Amniotic epithelial cell (primary cell): Measurements from ENCODE around the gene SF1.
"Not testable (repeated sequence)": the region's sequence is repeated elsewhere in the genome, so short reads cannot be mapped to it uniquely, and the experiment has no call there.

ENCODE experiments used
- DNase-seq: peaks from one replicate; pipeline ENCODE4 v3.0.0-alpha.2; 2010; ENCODE audit warnings: low read depth

Gene SF1, protein sequence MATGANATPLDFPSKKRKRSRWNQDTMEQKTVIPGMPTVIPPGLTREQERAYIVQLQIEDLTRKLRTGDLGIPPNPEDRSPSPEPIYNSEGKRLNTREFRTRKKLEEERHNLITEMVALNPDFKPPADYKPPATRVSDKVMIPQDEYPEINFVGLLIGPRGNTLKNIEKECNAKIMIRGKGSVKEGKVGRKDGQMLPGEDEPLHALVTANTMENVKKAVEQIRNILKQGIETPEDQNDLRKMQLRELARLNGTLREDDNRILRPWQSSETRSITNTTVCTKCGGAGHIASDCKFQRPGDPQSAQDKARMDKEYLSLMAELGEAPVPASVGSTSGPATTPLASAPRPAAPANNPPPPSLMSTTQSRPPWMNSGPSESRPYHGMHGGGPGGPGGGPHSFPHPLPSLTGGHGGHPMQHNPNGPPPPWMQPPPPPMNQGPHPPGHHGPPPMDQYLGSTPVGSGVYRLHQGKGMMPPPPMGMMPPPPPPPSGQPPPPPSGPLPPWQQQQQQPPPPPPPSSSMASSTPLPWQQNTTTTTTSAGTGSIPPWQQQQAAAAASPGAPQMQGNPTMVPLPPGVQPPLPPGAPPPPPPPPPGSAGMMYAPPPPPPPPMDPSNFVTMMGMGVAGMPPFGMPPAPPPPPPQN

DNA sequence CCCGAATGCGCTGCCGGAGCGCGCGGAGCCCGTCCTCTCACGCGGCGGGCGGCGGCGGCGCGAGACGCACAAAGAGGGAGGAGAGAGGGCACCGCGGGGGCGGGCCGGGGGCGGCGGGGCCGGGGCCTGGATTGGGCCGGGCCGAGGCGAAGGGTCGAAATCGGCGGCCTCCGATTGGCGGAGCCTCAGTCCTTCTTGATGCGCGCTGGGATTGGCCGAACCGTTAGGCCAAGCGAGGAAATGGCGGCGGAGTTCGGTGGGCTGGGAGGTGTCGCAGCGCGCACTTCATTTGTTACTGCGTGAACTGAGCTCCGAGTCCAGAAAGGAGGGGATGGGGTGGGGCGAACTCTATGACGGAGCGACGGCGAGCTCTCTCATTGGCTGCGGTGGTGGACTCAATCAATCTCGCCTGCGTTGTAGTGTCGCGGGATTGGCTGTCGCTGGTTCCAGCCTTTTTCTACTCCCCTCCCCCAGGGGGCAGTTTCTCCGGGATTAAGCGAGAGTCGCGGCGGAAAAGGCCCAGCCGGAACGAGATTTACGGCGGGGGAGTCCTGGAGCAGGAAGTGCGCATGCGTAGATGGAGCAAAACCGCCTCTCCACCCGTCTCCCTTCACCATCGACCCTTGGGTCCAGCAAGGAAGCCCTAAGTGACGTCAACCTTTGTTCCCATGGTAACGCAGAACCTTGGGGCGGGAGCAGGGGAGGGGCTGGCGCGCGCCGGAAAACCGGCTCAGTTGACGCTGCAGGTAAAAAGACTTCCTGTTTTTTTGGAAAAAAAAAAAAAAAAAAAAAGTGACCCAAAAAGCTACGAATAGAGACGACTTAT lies at the start of gene SF1:
SF1 (minus strand) TSS at position 70 of the 826 bp plus-strand sequence. CDS start 150 bp downstream, outside the sequence.
- DNase-seq: peak; percentile 99

DNA sequence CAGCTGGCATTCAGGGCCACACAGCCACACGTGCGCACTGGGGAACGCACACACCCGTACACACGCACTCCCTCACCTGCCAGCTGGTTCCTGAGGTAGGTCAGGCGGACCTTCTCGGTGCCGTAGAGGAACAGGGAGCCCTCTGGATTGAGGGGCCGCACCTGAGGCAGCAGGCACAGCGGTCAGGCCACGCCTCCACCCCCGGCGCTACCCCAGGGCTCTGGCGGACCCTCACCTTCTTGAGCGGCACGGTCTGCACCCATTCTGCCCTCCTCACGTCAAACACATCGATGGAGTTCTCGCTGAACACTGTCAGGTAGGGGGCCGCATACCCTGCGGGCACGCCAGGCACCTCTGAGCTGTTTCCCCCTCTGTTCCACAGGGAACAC lies 49.1 kb upstream of the SF1 start:
- no peak for DNase-seq

DNA sequence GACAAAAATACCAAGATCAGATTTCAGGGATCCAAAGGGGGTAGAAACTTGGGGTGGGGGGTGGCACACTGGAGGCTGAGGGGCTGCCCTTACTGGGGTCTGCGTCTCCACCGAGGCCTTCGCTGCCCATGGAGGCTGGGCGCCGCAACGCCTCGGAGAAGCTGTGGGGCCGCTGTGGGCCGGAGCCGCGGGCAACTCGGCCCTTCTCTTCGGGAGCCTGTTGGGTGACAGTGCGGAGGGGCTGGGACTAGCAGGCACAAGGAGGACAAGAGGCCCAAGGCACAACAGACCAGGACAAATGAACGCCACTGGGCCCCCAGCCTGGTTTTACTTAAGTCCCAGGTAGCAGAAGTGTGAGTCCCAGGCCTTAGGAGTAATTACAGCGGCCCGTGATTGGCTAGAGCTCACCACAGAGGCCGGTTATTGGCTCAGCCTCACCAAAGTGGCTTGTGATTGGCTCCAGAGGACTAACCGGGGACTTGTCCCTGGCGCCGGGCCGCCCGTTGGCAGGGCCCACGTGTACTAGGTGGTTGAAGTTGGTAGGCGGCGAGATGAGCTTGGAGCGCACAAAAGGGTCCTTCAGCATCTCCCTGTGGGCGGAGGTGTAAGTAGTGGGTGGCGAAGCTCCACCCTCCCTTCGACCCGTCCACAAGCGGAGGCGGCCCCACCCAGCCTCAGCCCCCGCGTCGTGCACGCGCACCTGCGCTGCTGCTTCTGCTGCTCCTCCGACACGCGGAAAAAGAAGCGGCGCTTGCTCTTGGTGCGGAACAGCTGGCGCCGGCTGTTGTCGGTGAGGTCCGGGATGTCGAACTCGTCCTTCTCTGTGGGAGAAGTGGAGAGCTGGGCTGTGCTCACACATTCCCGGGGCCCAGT lies 48.5 kb upstream of the SF1 start:
- DNase-seq: no peak

DNA sequence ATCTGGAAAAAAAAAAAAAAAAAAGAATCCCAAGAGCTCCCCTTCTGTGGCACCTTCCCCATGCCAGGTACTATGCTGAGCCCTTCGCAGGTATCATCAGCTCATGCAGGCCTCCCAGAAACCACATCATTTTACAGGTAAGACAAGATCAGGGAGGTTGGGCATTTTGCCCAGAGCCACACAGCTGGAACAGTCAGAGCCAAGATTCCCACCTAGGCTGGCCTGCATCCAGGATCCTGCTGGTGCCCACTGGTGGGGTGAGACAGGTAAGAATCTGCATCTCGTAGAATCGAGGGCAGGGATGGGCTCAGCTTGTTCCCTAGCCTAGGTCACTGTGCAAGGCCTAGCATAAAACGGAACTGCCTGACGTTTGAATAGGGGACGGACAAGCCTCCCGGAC lies 47.7 kb upstream of the SF1 start:
- no peak for DNase-seq

DNA sequence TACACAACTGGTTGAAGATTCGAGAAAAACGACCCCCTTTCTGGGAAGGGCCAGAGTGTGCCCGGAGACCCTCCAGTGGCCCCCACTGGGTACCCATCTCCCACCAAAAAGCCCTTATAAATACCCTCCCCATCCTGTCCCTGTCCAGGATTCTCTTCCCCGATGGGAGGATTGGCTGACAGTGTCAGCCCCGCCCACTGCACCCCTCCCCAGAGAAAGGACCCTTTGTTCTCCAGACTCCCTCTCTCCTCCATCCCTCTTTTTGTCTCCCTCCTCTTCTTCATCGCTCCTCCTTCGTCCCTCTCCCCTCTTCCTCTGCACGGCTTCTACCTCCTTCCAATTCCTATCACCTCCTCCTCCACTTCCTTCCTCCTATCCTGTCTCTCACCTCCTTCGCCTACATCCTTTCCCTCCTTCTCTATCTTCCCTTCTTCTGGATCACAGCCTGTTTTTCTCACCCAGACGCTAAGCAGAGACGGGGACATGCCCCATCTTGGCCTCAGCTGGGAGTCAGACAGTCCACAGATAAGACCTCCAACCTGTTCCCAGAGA lies 45.3 kb upstream of the SF1 start:
- no peak for DNase-seq

DNA sequence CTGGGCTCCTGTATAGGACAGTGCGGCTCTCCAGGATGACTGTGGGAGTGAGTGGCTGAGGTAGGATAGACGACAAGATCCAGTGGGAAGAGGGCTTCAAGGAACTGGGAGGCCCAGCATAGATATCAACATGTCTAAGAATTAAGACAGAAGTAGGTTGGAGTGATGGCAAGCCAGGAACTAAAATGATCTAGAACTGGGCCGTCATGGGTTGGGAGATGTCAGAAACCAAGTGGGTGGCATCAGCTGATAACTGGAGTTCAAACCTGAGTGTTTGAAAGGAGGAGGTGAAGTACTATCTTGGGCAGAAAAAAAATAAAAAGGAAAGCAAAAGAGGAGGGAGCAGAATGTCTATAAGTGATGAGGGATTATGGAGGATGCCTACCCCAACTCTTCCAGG lies 39.1 kb upstream of the SF1 start:
- DNase-seq: no peak

DNA sequence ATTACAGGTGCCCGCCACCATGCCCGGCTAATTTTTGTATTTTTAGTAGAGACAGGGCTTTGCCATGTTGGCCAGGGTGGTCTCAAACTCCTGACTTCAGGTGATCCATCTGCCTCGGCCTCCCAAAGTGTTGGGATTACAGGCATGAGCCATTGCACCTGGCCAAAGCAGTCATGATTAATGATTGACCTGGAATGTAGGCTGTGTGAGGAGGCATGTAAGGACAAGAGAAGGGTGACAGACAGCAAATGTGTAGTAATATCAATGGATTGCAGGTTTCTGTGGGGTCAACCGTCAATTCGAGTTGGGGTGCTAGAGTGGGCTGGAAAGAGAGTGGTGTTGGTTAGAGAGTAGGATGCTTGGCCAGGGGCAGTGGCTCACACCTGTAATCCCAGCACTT lies 37.1 kb upstream of the SF1 start:
- not testable (repeated sequence) for DNase-seq

DNA sequence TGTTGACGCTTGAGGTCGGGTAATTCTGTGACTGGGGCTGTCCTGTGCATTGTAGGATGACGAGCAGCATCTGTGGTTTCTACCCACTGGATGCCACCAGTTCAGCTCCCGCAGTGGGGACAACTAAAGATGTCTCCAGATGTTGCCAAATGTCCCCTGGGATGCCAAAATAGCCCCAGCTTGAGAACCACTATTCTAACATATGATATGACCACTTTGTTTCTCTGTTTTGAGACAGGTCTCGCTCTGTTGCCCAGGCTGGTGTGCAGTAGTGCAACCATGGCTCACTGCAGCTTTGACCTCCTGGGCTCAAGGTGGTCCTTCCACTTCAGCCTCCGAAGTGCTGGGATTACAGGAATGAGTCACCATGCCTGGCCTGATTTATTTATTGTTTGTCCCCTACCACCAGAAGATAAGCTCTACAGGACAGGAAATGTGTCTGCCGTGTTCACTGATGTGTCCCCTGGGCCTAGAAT lies 36.4 kb upstream of the SF1 start:
- no peak for DNase-seq

DNA sequence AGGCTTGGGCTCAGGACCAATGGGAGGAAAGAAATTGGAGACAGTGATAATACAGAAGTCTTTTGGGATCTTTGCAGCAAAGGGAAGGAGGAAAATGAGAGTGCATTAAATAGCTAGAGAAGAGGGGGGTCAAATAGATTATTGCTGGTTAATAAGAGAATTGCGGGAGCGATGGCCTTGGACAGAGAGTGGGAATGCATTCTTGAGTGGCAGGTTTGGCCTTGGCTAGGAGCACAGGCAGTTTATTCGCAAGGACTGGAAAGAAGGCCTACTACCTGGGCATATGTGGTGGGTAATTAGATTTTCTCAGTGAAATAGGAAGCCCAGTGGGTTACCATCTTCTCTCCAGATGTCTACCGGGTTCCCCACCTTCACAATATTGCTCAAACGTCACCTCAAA lies 35.5 kb upstream of the SF1 start:
- DNase-seq: no peak

DNA sequence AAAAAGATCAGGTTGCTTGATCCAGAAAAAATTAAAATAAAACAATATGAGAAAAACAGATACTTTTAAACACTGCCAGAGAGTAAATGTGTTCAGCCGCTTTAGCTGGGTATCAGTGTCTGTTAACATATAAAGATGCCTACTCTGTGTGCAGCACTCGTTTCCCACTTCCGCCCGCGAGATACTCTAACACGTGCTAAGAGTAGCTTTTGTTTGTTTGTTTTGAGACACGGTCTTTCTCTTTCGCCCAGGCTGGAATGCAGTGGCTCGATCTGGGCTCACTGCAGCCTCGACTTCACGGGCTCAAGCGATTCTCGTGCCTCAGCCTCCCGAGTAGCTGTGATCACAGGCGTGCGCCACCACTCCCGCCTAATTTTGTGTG lies 32.5 kb upstream of the SF1 start:
- DNase-seq: no peak

DNA sequence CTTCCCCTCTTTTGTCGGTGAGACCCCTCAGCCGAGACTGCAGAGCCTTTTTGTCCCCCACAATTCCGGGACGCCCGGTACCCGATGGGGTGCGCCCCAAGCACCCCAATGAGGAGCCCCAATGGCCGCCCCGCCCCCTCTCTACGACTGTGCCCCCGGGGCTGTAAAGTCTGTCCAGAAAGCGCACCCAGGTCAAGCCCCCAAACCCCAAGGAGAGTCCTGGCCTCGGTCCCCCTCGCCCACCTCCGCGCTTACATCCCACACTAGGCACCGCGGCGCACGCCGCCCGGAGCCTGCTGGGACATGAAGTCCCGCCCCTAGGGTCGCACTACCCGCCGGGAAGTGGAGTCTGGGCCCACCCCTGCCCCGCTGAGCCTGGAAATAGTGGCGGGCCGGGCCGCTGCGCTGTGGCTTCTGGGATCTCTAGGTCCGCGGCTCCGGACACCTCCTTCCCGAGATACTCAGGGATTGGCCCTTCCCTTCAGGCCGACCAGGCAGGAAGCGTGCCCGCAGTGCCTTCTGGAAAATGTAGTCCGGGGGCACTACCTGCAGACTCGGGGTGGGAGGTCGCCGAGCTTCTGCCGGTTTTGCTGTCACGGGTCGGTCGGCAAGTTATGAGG lies 32.0 kb upstream of the SF1 start, which contains the start of gene MEN1:
MEN1 (minus strand) TSS at position 281 of the 620 bp plus-strand sequence. CDS start 442 bp downstream, outside the sequence.
- peak; percentile 95 for DNase-seq

DNA sequence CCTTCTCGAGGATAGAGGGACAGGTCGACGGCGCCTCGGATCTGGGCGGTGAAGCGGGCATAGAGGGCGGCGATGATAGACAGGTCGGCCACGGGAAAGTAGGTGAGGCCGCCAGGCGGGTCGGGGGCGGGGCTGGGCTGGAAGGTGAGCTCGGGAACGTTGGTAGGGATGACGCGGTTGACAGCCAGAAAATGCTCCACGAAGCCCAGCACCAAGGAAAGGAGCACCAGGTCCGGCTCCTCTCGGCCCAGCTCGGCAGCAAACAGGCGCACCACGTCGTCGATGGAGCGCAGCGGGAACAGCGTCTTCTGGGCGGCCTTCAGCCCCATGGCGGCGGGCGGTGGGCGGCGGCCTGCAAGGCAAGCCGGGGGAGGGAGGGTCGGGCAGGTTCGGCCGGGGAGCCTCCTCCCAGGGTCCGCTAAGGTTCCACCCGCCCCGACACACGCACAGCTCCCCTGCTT lies 31.5 kb upstream of the SF1 start:
- DNase-seq: no peak

DNA sequence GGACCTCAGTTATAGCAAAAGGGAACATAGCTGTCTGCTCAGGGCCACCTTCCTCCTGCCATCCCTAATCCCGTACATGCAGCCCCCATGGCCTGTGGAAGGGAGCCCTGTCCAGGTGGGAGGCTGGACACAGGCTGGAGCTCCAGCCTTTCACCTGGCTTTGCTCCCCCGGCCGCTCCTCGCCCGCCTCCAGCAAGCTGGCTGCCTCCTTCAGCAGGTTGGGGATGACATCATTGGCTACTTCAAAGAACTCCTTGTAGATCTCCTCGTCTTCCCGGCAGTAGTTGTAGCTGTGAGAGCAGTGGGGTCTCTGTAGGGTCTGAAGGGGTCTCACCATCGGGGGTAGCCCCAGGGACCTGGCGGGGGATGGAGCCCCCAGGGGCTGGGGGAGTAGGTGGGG lies 27.1 kb upstream of the SF1 start:
- no peak for DNase-seq

DNA sequence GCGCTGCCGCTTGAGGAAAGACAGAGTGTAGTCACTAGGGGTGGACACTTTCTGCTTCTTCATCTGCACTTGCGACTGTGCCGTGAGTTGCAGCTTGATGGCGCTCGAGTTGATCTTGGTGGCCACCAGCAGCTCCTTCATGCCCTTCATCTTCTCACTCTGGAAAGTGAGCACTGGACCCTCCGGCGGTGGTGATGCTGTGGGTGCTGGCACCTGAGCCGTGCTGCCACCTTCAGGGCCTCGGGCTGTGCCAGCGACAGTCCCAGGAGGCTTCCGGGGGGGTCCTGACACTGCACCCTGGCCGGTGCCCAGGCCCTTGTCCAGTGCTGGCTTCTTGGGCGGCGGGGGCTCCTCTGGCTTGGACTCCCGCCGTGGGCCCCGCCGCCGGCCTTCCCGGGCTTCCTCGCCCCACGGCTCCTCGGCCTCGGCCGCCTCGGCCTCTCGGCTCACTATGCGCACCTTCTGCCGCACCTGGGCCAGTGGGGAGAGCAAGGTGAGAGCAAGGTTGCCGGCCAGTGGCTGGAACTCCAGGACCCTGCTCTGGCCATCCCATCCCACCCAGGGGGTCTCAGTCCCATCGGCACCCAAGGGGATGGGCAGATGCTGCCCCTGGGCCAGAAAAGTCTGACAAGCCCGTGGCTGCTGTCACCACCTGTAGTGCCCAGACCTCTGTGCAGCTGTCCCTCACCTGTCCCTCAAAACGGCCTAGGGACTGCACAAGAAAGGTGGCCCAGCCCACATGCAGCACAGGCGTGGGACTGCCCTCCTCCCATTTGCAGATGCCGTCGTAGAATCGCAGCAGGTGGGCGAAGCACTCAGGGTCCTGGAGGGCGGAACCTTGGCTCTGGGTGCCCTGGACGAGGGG lies 26.2 kb upstream of the SF1 start:
- DNase-seq: no peak

DNA sequence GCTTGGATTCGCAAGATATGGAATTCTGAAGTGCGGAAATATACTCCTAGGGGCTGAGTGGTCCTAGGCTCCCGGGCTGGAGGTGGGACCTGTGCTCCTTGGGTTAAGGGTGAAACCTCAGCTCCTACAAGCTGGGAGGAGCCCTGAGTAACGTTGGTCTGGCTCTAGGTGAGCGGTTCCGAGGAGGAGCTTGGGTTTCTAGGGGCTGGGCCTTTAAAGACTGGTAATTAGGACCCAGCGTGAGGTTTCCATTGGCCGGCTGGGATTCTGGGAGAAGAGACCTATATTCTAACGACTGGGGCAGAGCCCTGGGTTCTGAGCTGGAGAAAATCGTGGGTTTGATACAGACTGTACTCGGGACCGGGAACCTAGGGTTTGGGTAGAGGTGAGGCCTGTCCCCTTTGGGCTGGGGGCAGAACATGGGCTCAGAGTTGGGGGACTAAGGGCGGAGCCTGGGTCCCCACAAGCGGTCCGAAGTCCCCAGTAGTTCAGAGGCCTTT lies 25.6 kb upstream of the SF1 start:
- no peak for DNase-seq

DNA sequence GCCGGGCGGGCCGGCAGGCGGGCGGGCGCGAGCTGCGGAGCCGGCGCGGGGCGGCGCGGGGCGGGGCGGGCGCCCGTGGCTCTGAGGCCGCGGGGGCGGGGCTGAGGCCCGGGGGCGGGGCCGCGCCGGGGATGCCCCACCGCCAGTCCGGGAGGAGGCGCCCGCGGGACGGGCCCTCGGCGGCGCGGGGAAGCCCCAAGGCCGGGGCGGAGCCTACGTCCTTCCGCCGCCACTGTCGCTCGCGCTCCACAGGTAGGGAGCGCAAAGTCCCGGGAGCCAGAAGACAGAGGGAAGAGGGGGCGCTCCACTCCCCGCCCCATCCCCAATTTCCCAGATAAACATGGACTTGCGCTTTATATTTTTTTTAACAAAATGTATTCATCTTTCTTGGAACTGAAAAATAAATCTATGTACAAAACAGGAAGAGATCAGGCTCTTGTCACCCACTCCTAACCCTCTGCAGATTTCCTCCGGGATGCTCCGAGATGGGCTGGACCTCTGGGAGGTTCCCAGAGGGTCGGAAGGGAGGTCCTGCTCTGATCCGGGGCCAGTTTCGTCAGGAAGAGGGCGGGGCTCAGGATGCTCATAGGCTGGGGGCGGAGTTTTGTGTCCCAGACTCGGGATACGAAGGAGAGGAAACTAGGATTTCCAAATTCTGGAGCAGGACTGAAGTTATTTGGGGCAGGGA lies 25.0 kb upstream of the SF1 start, which contains the start of gene MAP4K2:
MAP4K2 (minus strand) TSS at position 57 of the 688 bp plus-strand sequence. CDS start 65 bp downstream, outside the sequence.
- peak; percentile 64 for DNase-seq

DNA sequence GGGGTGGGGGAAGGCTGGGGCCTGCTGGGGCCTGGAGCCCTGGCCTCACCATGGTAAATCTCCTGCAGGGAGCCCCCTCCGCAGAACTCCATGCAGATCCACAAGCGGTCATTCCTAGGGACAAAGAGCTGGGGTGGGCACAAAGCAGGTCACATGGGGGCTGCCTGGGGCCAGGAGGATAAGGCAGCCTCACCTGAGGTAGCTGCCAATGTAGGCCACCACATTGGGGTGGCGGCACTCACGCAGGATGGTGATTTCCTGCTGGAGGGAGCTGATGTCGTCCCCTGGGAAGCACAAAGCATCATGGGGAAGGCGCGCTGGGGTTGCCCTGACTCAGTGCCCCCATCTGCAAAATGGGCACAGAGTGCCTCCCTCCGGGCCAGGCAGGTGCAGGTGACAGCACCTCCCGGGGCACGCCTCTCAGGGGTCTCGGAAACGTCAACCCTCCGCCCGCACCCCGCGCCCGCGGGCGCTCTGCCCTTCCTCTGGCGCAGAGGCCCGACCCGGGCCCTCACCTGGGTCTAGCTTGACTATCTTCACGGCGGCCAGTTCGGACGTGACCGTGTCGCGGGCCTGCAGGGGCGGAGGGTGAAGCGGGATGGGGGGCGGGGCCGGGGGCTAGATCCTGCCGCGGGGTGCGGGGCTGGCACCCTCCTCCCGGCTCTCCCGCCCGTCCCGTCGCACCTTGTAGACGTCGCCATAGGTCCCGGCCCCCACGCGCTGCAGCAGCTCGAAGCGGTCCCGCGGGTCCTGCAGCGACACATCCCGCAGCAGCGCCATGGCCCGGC lies 24.2 kb upstream of the SF1 start:
- DNase-seq: no peak
